ENCODE data around the gene LMAN1L. TPM values are rescaled to one million over a fixed set of nuclear protein-coding genes. Genes with fewer than 3 reads are reported as not detected.

Gene LMAN1L
- total RNA-seq, 1 donor from 2014 or later = not detected

Other genes starting within 250 kb of the LMAN1L start
- gene CLK3, start 197.0 kb upstream of the LMAN1L start, total RNA-seq = 154 TPM
- 8.8 TPM for gene EDC3, start 116.8 kb upstream of the LMAN1L start, total RNA-seq
- gene CYP1A1, start 87.3 kb upstream of the LMAN1L start, total RNA-seq = 10.3 TPM
- gene CYP1A2, start 64.0 kb upstream of the LMAN1L start, total RNA-seq = not detected
- 31.0 TPM for gene CSK, start 30.8 kb upstream of the LMAN1L start, total RNA-seq
- gene CPLX3, start 13.8 kb downstream of the LMAN1L start, total RNA-seq = not detected
- 54.0 TPM for gene ULK3, start 30.3 kb downstream of the LMAN1L start, total RNA-seq
- gene SCAMP2, start 60.5 kb downstream of the LMAN1L start, total RNA-seq = 90.8 TPM
- 118 TPM for gene MPI, start 77.2 kb downstream of the LMAN1L start, total RNA-seq
- 17.5 TPM for gene FAM219B, start 94.0 kb downstream of the LMAN1L start, total RNA-seq
- 83.5 TPM for gene COX5A, start 125.2 kb downstream of the LMAN1L start, total RNA-seq
- gene RPP25, start 143.9 kb downstream of the LMAN1L start, total RNA-seq = 28.4 TPM
- gene SCAMP5, start 182.7 kb downstream of the LMAN1L start, total RNA-seq = 0.43 TPM
- gene PPCDC, start 210.8 kb downstream of the LMAN1L start, total RNA-seq = 8.9 TPM